HL-60/S4 (cell line): ENCODE results near the gene SNED1.
"Not testable (repeated sequence)": the region's sequence is repeated elsewhere in the genome, so short reads cannot be mapped to it uniquely, and the experiment has no call there.

Source experiments
- in situ Hi-C: fragments of 300-500 bp; cut with MboI; formaldehyde crosslinking; loops from 2 replicates; pipeline ENCODE4 v1.14.3; 2022; ENCODE audit warnings: low sequenced_read_pairs

Gene SNED1

DNA sequence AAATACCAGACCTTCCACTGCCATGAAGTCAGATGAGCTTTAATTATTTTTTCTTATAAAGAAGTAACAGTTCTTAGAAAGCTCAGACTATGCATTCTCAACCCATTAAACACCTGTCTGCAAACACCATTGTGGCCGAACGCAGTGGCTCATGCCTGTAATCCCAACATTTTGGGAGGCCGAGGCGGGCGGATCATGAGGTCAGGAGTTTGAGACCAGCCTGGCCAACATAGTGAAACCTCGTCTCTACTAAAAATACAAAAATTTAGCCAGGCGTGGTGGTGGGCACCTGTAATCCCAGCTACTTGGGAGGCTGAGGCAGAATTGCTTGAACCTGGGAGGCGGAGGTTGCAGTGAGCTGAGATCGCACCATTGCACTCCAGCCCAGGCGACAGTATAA is 106.2 kb downstream of the SNED1 start:
- in situ Hi-C loops = not testable (repeated sequence)

DNA sequence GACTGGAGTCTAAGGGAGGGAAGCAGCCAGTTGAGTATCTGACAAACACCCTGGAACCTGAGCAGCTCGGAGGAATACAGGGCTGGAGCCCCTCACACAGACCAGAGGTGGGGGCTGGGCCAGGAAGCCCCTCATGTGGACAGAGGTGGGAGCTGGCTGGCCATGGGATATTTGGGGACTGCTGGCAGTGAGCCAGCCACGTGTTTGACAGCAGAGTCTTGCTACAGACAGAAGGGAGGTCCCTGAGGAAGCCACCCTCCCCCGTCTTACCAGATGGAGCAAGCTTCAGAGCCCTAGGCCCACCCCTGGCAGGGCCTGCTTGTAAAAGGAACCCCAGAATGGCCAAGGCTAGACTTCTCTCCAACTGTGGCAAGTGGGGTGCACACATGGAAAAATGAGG is 107.2 kb downstream of the SNED1 start:
- in situ Hi-C loops = no loop called here

- in situ Hi-C loops = no loop called here
These were observed 108.8 kb downstream of the SNED1 start for GRCh38 chr2:241107031-241107783.

GRCh38 chr2:241108271-241109209 is 110.1 kb downstream of the SNED1 start:
- in situ Hi-C loops = no loop called here

DNA sequence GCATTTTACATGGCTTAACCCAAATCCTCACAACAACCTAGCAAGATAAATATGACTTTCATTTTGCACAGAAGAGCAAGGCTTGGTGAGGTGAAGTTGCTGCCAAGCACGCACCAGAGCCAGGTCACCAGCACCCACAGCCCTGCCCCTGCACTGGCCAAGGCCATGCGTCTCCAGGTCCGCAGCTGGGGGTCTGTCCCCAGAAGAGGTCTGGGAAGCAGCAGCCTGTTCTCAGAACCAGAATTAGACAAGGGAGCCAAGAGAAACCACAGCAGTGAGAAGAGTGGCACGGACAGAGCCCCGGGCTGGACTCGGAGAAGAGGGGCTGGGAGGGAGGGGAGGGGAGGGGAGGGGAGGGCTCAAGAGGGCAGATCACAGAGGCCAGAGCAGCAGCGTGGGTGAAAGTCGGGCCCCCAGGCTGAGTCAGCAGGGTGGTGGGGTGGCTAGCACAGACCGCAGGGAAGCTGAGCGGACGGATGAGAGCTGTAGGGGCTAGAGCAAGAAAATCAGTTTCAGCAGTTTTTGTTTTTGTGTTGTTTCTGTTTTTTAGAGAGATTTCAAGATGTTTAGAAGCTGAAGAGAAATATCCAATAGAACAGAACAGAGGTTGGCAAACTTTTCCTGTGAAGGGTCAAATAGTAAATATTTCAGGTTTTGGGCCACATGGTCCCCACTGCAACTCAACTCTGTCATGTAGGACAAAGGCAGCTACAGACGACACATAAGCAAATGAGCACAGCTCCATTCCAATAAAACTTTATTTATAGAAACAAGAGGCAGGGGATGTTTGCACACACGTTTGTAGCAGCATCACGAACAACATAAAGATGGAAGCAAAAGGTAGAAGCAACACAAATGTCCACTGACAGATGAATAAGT is 111.0 kb downstream of the SNED1 start:
- in situ Hi-C loops = no loop called here

DNA sequence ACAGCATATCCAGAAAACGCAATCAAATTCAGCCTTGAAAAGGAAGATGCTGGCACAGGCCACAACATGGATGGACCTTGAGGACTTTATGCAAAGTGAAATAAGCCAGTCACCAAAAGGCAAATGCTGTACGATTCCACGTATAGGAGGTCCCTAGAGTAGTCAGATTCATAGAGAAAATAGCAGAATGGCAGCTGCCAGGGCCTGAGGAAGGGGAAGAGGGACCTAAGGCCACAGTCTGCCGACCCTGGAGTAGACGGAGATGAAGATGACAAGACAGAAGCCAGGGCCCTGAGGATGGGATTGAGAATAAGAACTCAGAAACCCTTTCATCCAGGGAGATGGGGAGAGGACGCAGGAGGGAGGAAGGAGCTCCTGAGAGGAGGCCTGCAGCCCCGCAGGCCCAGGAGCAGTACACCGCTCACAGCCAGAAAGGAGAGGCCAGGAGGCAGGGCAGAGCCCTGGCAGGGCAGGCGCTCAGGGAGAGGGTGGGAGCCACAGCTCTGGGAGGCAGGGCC is 111.7 kb downstream of the SNED1 start:
- in situ Hi-C loops = no loop called here

- in situ Hi-C loops = no loop called here
These were observed 112.4 kb downstream of the SNED1 start for GRCh38 chr2:241110607-241111439.

- in situ Hi-C loops = no loop called here
These were observed 113.0 kb downstream of the SNED1 start for GRCh38 chr2:241111440-241111805.

DNA sequence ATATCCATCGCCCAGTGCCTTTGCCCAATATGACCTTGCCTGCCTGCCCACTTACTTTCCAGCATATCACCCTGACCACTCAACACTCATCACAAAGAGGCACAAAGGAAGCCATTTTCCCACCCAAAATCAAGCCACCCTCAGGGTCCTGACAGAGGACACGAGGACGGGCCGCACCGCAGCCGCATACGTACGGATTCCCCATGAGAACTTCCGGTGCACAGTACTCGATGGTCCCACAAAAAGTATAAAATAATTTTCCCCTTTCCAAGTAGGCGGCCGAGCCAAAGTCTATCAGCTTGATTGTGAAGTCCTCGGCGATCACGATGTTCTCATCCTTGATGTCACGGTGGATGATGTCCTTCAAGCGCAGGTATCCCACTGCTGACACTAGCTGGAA is 113.6 kb downstream of the SNED1 start:
- in situ Hi-C loops = no loop called here

GRCh38 chr2:241112592-241112991 is 114.2 kb downstream of the SNED1 start:
- in situ Hi-C loops = no loop called here

DNA sequence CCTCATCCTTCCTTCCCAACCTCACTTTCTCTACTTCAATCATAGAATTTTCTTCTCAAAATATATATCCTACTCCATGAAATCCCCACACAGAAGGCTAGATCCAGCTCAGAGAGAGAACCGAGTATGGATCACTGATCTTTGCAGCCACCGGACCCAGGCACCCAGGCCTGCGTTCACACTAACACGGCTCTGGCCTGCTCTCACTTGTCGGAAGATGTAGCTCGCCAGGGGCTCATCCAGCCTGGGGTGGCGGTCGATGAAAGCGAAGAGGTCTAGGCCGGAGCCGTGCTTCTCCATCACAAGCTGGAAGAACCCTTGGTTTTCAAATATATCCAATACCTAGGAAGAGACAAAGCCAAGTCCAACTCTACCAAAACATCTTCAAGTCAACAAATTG is 116.4 kb downstream of the SNED1 start:
- in situ Hi-C loops = no loop called here

GRCh38 chr2:241115361-241115760 is 116.9 kb downstream of the SNED1 start:
- in situ Hi-C loops = no loop called here

- in situ Hi-C loops = no loop called here
These were observed 118.5 kb downstream of the SNED1 start for GRCh38 chr2:241116606-241117560.

DNA sequence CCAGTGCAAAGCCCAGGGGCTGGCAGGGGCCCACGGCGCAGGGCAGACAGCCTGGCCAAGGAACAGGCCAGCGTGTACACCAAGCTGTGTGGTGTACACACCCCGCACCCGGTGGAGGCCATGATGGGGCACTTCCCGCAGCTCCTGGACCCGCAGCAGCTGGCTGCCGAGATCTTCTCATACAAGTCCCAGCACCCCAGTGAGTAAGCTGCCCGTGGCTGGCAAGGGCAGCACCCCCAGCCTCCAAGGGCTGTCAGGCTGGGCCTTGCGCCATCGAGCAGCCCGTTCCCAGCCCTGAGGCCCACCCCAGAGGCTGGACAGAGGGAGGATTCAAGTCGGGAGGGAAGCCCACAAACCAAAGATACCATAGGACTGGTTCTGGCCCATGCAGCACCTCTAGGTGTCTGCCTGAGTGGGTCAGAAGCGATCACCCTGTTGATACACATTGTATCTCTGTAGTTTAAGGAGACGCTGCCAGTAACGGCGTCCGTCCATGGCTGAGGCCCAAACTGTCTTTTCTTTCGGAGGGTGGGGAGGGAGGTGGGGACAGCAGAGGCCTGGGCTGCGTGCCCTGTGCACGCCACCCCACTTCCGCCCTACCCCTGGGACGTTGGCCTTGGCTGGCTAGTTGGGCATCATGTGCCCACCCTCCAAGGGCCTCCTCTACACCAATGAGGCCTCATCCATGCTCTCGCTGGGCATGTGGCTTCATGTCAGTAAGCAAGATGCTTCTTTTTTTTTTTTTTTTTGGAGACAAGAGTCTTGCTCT is 120.5 kb downstream of the SNED1 start:
- in situ Hi-C loops = no loop called here

- in situ Hi-C loops = no loop called here
These were observed 122.0 kb downstream of the SNED1 start for GRCh38 chr2:241120440-241120839.

DNA sequence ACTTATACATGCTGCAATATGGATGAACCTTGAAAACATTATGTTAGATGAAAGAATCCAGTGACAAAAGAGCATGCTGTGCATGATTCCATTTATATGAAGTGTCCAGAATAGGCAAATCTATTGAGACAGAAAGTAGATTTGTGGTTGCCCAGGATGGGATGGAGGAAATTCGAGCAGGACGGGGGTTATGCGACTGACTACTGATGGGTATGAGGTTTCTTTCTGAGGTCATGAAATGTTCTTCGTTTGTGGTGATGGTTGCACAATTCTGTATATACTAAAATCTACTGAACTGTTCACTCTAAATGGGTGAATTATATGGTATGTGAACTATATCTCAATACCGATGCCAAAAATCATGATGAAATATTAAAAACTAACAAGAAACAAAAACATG is 122.6 kb downstream of the SNED1 start:
- in situ Hi-C loops = no loop called here

- in situ Hi-C loops = no loop called here
These were observed 124.1 kb downstream of the SNED1 start for GRCh38 chr2:241122376-241123002.
